ENCODE data around the gene MAML2.

Gene MAML2

GRCh38 chr11:95968585-95968984, 374.4 kb downstream of the MAML2 start:
- DNase-seq (ENCODE audit: low read depth in 2 of 2) = no peak

- DNase-seq (ENCODE audit: low read depth in 2 of 2) = no peak
These were observed 378.7 kb downstream of the MAML2 start for GRCh38 chr11:95964281-95964680.

GRCh38 chr11:95961758-95962157, 381.2 kb downstream of the MAML2 start:
- DNase-seq (ENCODE audit: low read depth in 2 of 2) = no peak

- no peak for DNase-seq (ENCODE audit: low read depth in 2 of 2)
These were observed 392.1 kb downstream of the MAML2 start for GRCh38 chr11:95950905-95951304.

- no peak for DNase-seq (ENCODE audit: low read depth in 2 of 2)
These were observed 394.4 kb downstream of the MAML2 start for GRCh38 chr11:95948637-95949036.

- no peak for DNase-seq (ENCODE audit: low read depth in 2 of 2)
These were observed 398.4 kb downstream of the MAML2 start for GRCh38 chr11:95944623-95945022.

- DNase-seq (ENCODE audit: low read depth in 2 of 2) = no peak
These were observed 399.4 kb downstream of the MAML2 start for GRCh38 chr11:95943546-95943945.

- no peak for DNase-seq (ENCODE audit: low read depth in 2 of 2)
These were observed 403.9 kb downstream of the MAML2 start for GRCh38 chr11:95939091-95939490.

GRCh38 chr11:95937358-95937757, 405.6 kb downstream of the MAML2 start:
- DNase-seq (ENCODE audit: low read depth in 2 of 2) = no peak

GRCh38 chr11:95933594-95933993, 409.4 kb downstream of the MAML2 start:
- DNase-seq (ENCODE audit: low read depth in 2 of 2) = no peak

GRCh38 chr11:95931916-95932315, 411.1 kb downstream of the MAML2 start:
- no peak for DNase-seq (ENCODE audit: low read depth in 2 of 2)

GRCh38 chr11:95930948-95931347, 412.0 kb downstream of the MAML2 start:
- no peak for DNase-seq (ENCODE audit: low read depth in 2 of 2)

GRCh38 chr11:95926726-95927125, 416.3 kb downstream of the MAML2 start:
- no peak for DNase-seq (ENCODE audit: low read depth in 2 of 2)
